Measurements from ENCODE around the gene CTSW. TPM values are rescaled to one million over a fixed set of nuclear protein-coding genes. Genes with fewer than 3 reads are reported as not detected.

CTSW gene
- polyA plus RNA-seq, 3 donors = 0.71 to 1.3 (median 0.78) TPM

DNA sequence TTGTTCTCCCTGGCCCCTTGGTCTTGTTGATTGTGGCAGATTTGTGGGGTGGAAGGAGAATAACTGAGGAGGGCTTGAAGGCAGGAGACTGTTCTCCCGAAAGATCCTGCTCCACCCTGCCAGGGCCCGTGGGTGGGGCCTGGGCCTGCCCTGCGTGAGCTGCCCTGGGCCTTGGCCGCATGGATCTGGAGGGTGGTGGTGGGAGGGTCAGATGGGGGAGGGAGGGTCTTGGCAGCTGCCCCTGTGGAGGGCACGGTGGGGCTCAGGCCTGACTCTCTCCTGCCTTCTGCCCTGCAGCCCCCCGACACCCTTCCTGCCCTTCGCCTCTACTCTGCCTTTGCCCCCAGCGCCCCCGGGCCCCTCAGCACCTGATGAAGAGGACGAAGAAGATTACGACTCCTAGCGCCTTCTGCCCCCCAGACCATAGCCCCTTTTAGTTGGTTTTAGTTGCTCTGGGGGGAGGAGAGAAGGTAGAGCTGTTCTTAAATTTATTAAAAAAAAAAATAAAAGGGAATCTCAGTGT lies 41.5 kb downstream of the CTSW start:
- TF ChIP-seq, protein P1, sequence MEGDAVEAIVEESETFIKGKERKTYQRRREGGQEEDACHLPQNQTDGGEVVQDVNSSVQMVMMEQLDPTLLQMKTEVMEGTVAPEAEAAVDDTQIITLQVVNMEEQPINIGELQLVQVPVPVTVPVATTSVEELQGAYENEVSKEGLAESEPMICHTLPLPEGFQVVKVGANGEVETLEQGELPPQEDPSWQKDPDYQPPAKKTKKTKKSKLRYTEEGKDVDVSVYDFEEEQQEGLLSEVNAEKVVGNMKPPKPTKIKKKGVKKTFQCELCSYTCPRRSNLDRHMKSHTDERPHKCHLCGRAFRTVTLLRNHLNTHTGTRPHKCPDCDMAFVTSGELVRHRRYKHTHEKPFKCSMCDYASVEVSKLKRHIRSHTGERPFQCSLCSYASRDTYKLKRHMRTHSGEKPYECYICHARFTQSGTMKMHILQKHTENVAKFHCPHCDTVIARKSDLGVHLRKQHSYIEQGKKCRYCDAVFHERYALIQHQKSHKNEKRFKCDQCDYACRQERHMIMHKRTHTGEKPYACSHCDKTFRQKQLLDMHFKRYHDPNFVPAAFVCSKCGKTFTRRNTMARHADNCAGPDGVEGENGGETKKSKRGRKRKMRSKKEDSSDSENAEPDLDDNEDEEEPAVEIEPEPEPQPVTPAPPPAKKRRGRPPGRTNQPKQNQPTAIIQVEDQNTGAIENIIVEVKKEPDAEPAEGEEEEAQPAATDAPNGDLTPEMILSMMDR (IDR thresholded peaks at IDR 0.05) = no peak

GRCh38 chr11:65921876-65922275 lies 42.2 kb downstream of the CTSW start:
- Histone ChIP-seq H2AFZ (ENCODE audit: insufficient read depth, low read depth, low read length, poor library complexity, severe bottlenecking) (no peak overlapping the region), H3K4me3 (replicated peaks in 1 of 3; ENCODE audit: low read depth in 2 of 3, low read length in 3 of 3) (no peak overlapping the region), H3K4me2 (replicated peaks; ENCODE audit: extremely low read depth, low read length, poor library complexity, severe bottlenecking) (no peak overlapping the region), H3K9ac (ENCODE audit: insufficient read depth, low read length, poor library complexity, severe bottlenecking) (no peak overlapping the region), H3K27me3 (ENCODE audit: control insufficient read depth in 2 of 2, insufficient read depth in 2 of 2, low read length in 2 of 2) (no peaks in the 10 kb centered on the region), H3K79me2 (ENCODE audit: insufficient read depth, low read length) (peaks cover 36% of the 10 kb centered on the region), H3K36me3 (replicated peaks in 1 of 2; ENCODE audit: control insufficient read depth in 1 of 2, insufficient read depth in 2 of 2, low read length in 2 of 2) (peaks cover 12 to 28% of the 10 kb centered on the region in 2 donors), H4K20me1 (ENCODE audit: insufficient read depth, low read length) (no peaks in the 10 kb centered on the region), H3K27ac (ENCODE audit: low read depth in 1 of 2, low read length in 2 of 2) (no peak overlapping the region), H3K4me1 (ENCODE audit: control insufficient read depth in 1 of 2, insufficient read depth in 2 of 2, low read length in 2 of 2) (peaks cover 30 to 38% of the 10 kb centered on the region in 2 donors), H3K9me3 (replicated peaks in 1 of 2; ENCODE audit: control insufficient read depth in 1 of 2, insufficient read depth in 1 of 2, low read length in 2 of 2) (no peaks in the 10 kb centered on the region)
- intact Hi-C loops (cut with micrococcal nuclease) = loop anchor here in 1 of 2 donors (5.0 kb wide), 2 partner anchors 35 to 40 kb away; partner anchors contain the start of genes FIBP and SART1
- WGBS (ENCODE audit: insufficient coverage) = 100% methylated on average over 10 of the region's 10 CpGs
- peaks cover 30% of the 10 kb centered on the region for H3K4me1 Mint-ChIP-seq
- no peak for DNase-seq
- H3K36me3 Mint-ChIP-seq = peaks cover 30 to 34% of the 10 kb centered on the region in 2 donors
- peak overlapping the region in 2 of 7 donors; percentile 54 to 61 for H3K27ac Mint-ChIP-seq
- no peaks in the 10 kb centered on the region for H3K9me3 Mint-ChIP-seq
- H3K4me3 Mint-ChIP-seq = no peak overlapping the region
- H3K27me3 Mint-ChIP-seq (ENCODE audit: low read depth in 3 of 3) = peaks cover 0 to 2% (median 1%) of the 10 kb centered on the region in 3 donors
- TF ChIP-seq, protein P1 (IDR thresholded peaks at IDR 0.05) = no peak

More for the DNA sequence above, 41.5 kb downstream of the CTSW start:
- H3K9me3 ChIP-seq (replicated peaks in 1 of 2; ENCODE audit: control insufficient read depth in 1 of 2, insufficient read depth in 1 of 2, low read length in 2 of 2) = no peaks in the 10 kb centered on the region
- no peak overlapping the region for H3K9ac ChIP-seq (ENCODE audit: insufficient read depth, low read length, poor library complexity, severe bottlenecking)
- H3K9me3 Mint-ChIP-seq = no peaks in the 10 kb centered on the region
- peaks cover 34 to 36% of the 10 kb centered on the region in 2 donors for H3K36me3 Mint-ChIP-seq
- no peak overlapping the region for H2AFZ ChIP-seq (ENCODE audit: insufficient read depth, low read depth, low read length, poor library complexity, severe bottlenecking)
- DNase-seq = no peak
- H4K20me1 ChIP-seq (ENCODE audit: insufficient read depth, low read length) = no peaks in the 10 kb centered on the region
- intact Hi-C loops (cut with micrococcal nuclease) = loop anchor here in 1 of 2 donors (5.0 kb wide), 2 partner anchors 34 to 41 kb away; partner anchors contain the start of genes FIBP and SART1
- peaks cover 38% of the 10 kb centered on the region for H3K4me1 Mint-ChIP-seq
- peak overlapping the region; percentile 94 for H3K4me2 ChIP-seq (replicated peaks; ENCODE audit: extremely low read depth, low read length, poor library complexity, severe bottlenecking)
- no peaks in the 10 kb centered on the region for H3K27me3 ChIP-seq (ENCODE audit: control insufficient read depth in 2 of 2, insufficient read depth in 2 of 2, low read length in 2 of 2)
- peaks cover 0 to 2% (median 0%) of the 10 kb centered on the region in 3 donors for H3K27me3 Mint-ChIP-seq (ENCODE audit: low read depth in 3 of 3)
- peaks cover 12 to 28% of the 10 kb centered on the region in 2 donors for H3K36me3 ChIP-seq (replicated peaks in 1 of 2; ENCODE audit: control insufficient read depth in 1 of 2, insufficient read depth in 2 of 2, low read length in 2 of 2)
- H3K27ac ChIP-seq (ENCODE audit: low read depth in 1 of 2, low read length in 2 of 2) = no peak overlapping the region
- H3K4me3 Mint-ChIP-seq = peak overlapping the region; percentile 89 to 95
- H3K4me3 ChIP-seq (replicated peaks in 1 of 3; ENCODE audit: low read depth in 2 of 3, low read length in 3 of 3) = peak overlapping the region in 1 of 3 experiments; percentile 93
- H3K27ac Mint-ChIP-seq = no peak overlapping the region
- H3K4me1 ChIP-seq (ENCODE audit: control insufficient read depth in 1 of 2, insufficient read depth in 2 of 2, low read length in 2 of 2) = peaks cover 38 to 46% of the 10 kb centered on the region in 2 donors
- WGBS (ENCODE audit: insufficient coverage) = 91% methylated on average over 6 of the region's 12 CpGs
- peaks cover 38% of the 10 kb centered on the region for H3K79me2 ChIP-seq (ENCODE audit: insufficient read depth, low read length)
